IMR-90 (cell line): ENCODE data around the gene CDK8. TPM values are rescaled to one million over a fixed set of nuclear protein-coding genes. Genes with fewer than 3 reads are reported as not detected.

Source experiments
- ATAC-seq: fragments of 200-7000 bp; cut with Tn5 transposase; 2 replicates; pipeline ENCODE4 v1.9.1; 2020; ENCODE audit warnings: low read depth, mild to moderate bottlenecking, moderate library complexity
- BruUV-seq: library from RNA; stranded (reverse); fragments of 400-500 nt; replicated peaks from 2 replicates; lab custom pipeline; 2021; lab: Mats Ljungman, UMichigan
- CTCF ChIA-PET: fragments of 300-600 bp; formaldehyde crosslinking; extraction: SDS; loops from one replicate; lab custom pipeline; 2021; ENCODE audit warnings: antibody characterized with exemption; lab: Yijun Ruan, JAX
- POLR2A ChIA-PET: fragments of 300-600 bp; sonication (Branson Sonifier 250); formaldehyde crosslinking; loops from one replicate; lab custom pipeline; 2022; ENCODE audit warnings: antibody characterized with exemption; ENCODE audit not compliant: unreplicated experiment; lab: Charles Lee
- DNase-seq: peaks from one replicate; pipeline ENCODE4 v3.0.0; 2013
- H2AFZ ChIP-seq: replicated peaks from 2 replicates; pipeline ENCODE3; 2013; ENCODE audit warnings: low read length, mild to moderate bottlenecking; ENCODE audit not compliant: poor library complexity
- H2AK5ac ChIP-seq: 2 replicates; pipeline ENCODE4 v1.6.1; 2013; ENCODE audit warnings: low read depth, low read length, inconsistent platforms
- H2AK9ac ChIP-seq: replicated peaks from 2 replicates; pipeline ENCODE3; 2013; ENCODE audit warnings: mild to moderate bottlenecking, low read depth, low read length, moderate library complexity; ENCODE audit not compliant: poor library complexity
- H2BK120ac ChIP-seq: 2 replicates; pipeline ENCODE4 v1.6.1; 2013; ENCODE audit warnings: low read depth, low read length, inconsistent platforms
- H2BK15ac ChIP-seq: 3 replicates; pipeline ENCODE4 v1.6.1; 2013; ENCODE audit warnings: low read depth, low read length, inconsistent platforms
- H2BK20ac ChIP-seq: 2 replicates; pipeline ENCODE4 v1.6.1; 2013; ENCODE audit warnings: low read depth, mild to moderate bottlenecking, inconsistent platforms, low read length, moderate library complexity
- H2BK5ac ChIP-seq: 2 replicates; pipeline ENCODE4 v1.6.1; 2013; ENCODE audit warnings: mild to moderate bottlenecking, low read depth, low read length, inconsistent platforms; ENCODE audit not compliant: poor library complexity, severe bottlenecking
- H3K14ac ChIP-seq: replicated peaks from 2 replicates; pipeline ENCODE4 v1.6.1; 2013; ENCODE audit warnings: low read depth, low read length, inconsistent platforms
- H3K18ac ChIP-seq: 2 replicates; pipeline ENCODE4 v1.6.1; 2013; ENCODE audit warnings: low read depth, low read length, control low read depth
- H3K23ac ChIP-seq: 2 replicates; pipeline ENCODE4 v1.6.1; 2013; ENCODE audit warnings: low read depth, low read length, inconsistent platforms
- H3K27ac ChIP-seq: 2 replicates; pipeline ENCODE4 v1.5.1; 2013; ENCODE audit warnings: mild to moderate bottlenecking, control low read depth, low read length; ENCODE audit not compliant: insufficient read depth
- H3K27me3 ChIP-seq: 2 replicates; pipeline ENCODE4 v1.6.1; 2013; ENCODE audit warnings: low read length; ENCODE audit not compliant: control insufficient read depth, insufficient read depth
- H3K36me3 ChIP-seq: 2 replicates; pipeline ENCODE4 v1.6.1; 2013; ENCODE audit warnings: low read length, mixed read lengths; ENCODE audit not compliant: control insufficient read depth, insufficient read depth
- H3K4ac ChIP-seq: 2 replicates; pipeline ENCODE4 v1.6.1; 2013; ENCODE audit warnings: low read depth, low read length, inconsistent platforms
- H3K4me1 ChIP-seq: 2 replicates; pipeline ENCODE4 v1.6.1; 2013; ENCODE audit warnings: low read length, mixed read lengths; ENCODE audit not compliant: control insufficient read depth, insufficient read depth
- H3K4me2 ChIP-seq: 2 replicates; pipeline ENCODE4 v1.6.1; 2013; ENCODE audit warnings: low read depth, mild to moderate bottlenecking, control low read depth, low read length, moderate library complexity
- H3K4me3 ChIP-seq: 2 replicates; pipeline ENCODE4 v1.5.1; 2013; ENCODE audit warnings: low read depth, mild to moderate bottlenecking, control low read depth, low read length, moderate library complexity; ENCODE audit not compliant: insufficient read depth
- H3K56ac ChIP-seq: 2 replicates; pipeline ENCODE4 v1.6.1; 2013; ENCODE audit warnings: low read length, inconsistent platforms; ENCODE audit not compliant: insufficient read depth; ENCODE audit errors: extremely low read depth
- H3K79me1 ChIP-seq, 2 experiments: 2 replicates each; pipeline ENCODE4 v1.6.1; 2013; ENCODE audit warnings: low read length in 2 of 2, inconsistent platforms in 1 of 2, low read depth in 1 of 2
- H3K9ac ChIP-seq: 2 replicates; pipeline ENCODE4 v1.6.1; 2013; ENCODE audit warnings: low read depth, low read length, control low read depth
- H3K9me1 ChIP-seq: 2 replicates; pipeline ENCODE4 v1.6.1; 2013; ENCODE audit warnings: low read length, inconsistent platforms; ENCODE audit not compliant: insufficient read depth
- H3K9me3 ChIP-seq: 2 replicates; pipeline ENCODE4 v1.6.1; 2013; ENCODE audit warnings: low read length; ENCODE audit not compliant: control insufficient read depth, insufficient read depth
- H4K20me1 ChIP-seq: 2 replicates; pipeline ENCODE4 v1.6.1; 2013; ENCODE audit warnings: low read length, inconsistent platforms; ENCODE audit not compliant: insufficient read depth
- H4K5ac ChIP-seq: 2 replicates; pipeline ENCODE4 v1.6.1; 2013; ENCODE audit warnings: mild to moderate bottlenecking, low read depth, low read length, control low read depth
- H4K8ac ChIP-seq, 2 experiments: 2 replicates each; pipeline ENCODE4 v1.6.1; 2013; ENCODE audit warnings: low read depth in 2 of 2, low read length in 2 of 2, control low read depth in 1 of 2, inconsistent platforms in 1 of 2
- H4K91ac ChIP-seq: 2 replicates; pipeline ENCODE4 v1.6.1; 2013; ENCODE audit warnings: low read depth, low read length, inconsistent platforms; ENCODE audit not compliant: insufficient read depth
- BHLHE40 ChIP-seq: fragments of 150-350 bp; IDR thresholded peaks from 2 replicates; pipeline ENCODE4 v1.6.1; 2016; ENCODE audit warnings: mild to moderate bottlenecking, low read depth, low read length
- CEBPB ChIP-seq: IDR thresholded peaks from 2 replicates; pipeline ENCODE4 v1.6.1; 2012; ENCODE audit warnings: low read depth, low read length, improper control_type of control experiment
- CHD1 ChIP-seq: IDR thresholded peaks from 2 replicates; pipeline ENCODE4 v1.6.1; 2012; ENCODE audit warnings: low read depth, low read length, improper control_type of control experiment
- FOS ChIP-seq: fragments of 150-350 bp; IDR thresholded peaks from 2 replicates; pipeline ENCODE4 v1.6.1; 2016; ENCODE audit warnings: low read depth, low read length
- MAFK ChIP-seq: IDR thresholded peaks from 2 replicates; pipeline ENCODE4 v1.6.1; 2012; ENCODE audit warnings: low read depth, low read length, improper control_type of control experiment
- MAZ ChIP-seq: IDR thresholded peaks from 2 replicates; pipeline ENCODE4 v1.6.1; 2012; ENCODE audit warnings: low read depth, mild to moderate bottlenecking, low read length, improper control_type of control experiment, moderate library complexity, borderline replicate concordance
- MXI1 ChIP-seq: IDR thresholded peaks from 2 replicates; pipeline ENCODE4 v1.6.1; 2012; ENCODE audit warnings: low read depth, mild to moderate bottlenecking, low read length, moderate library complexity, borderline replicate concordance
- NFE2L2 ChIP-seq: fragments of 150-350 bp; IDR thresholded peaks from 2 replicates; pipeline ENCODE4 v1.6.1; 2016; ENCODE audit warnings: low read depth, mild to moderate bottlenecking, low read length
- POLR2A ChIP-seq: IDR thresholded peaks from 2 replicates; pipeline ENCODE4 v1.6.1; 2012; ENCODE audit warnings: mild to moderate bottlenecking, low read depth, low read length
- RAD21 ChIP-seq: IDR thresholded peaks from 2 replicates; pipeline ENCODE4 v1.6.1; 2012; ENCODE audit warnings: low read length, improper control_type of control experiment
- RCOR1 ChIP-seq: IDR thresholded peaks from 2 replicates; pipeline ENCODE4 v1.6.1; 2012; ENCODE audit warnings: mild to moderate bottlenecking, low read length, improper control_type of control experiment; ENCODE audit not compliant: insufficient replicate concordance
- RFX5 ChIP-seq: IDR thresholded peaks from 2 replicates; pipeline ENCODE4 v1.8.0; 2012; ENCODE audit warnings: low read depth, mild to moderate bottlenecking, low read length, moderate library complexity
- SMC3 ChIP-seq: fragments of 150-350 bp; IDR thresholded peaks from 2 replicates; pipeline ENCODE4 v1.6.1; 2016; ENCODE audit warnings: low read depth, mild to moderate bottlenecking, antibody characterized with exemption, low read length, moderate library complexity
- WGBS, 2 experiments: methylation state at CpG; one replicate each; pipeline versions ENCODE4 v1.1.5 to v1.1.7; 2013; ENCODE audit warnings: missing lambda C conversion rate in 2 of 2; ENCODE audit not compliant: insufficient read length in 1 of 2; ENCODE audit errors: extremely low coverage in 2 of 2; 5-methylcytosine and 5-hydroxymethylcytosine counted together
- dilution Hi-C: fragments of 300-500 bp; cut with HindIII; formaldehyde crosslinking; loops from one replicate; pipeline ENCODE4 v1.14.3; 2018; ENCODE audit warnings: low sequenced_read_pairs; ENCODE audit not compliant: unreplicated experiment
- in situ Hi-C: fragments of 300-500 bp; cut with MboI; formaldehyde crosslinking; loops from 3 replicates; pipeline ENCODE4 v1.14.3; 2019; ENCODE audit warnings: low sequenced_read_pairs, inconsistent platforms, mixed read lengths
- intact Hi-C: fragments of 100-400 bp; cut with micrococcal nuclease; formaldehyde crosslinking; loops from 2 replicates; pipeline ENCODE4 v1.10.0; 2022
- polyA plus RNA-seq, 3 experiments: library from polyadenylated mRNA; depleted of rRNA; stranded (reverse); fragments of >200 nt; gene quantifications; 2 replicates each; pipeline ENCODE4 v1.2.3, GENCODE V29; 2012; ENCODE audit warnings: low replicate concordance in 1 of 3
- total RNA-seq: library from RNA; depleted of rRNA; stranded (reverse); fragments of >200 nt; gene quantifications from 2 replicates; pipeline ENCODE4 v1.2.3, GENCODE V29; 2012
- TF ChIP-seq, protein P1 (sequence below): conservative IDR thresholded peaks from 2 replicates; pipeline ENCODE4 v1.5.1; 2012; ENCODE audit warnings: mild to moderate bottlenecking, low read depth, low read length, improper control_type of control experiment
- TF ChIP-seq, protein P2 (sequence below): fragments of 150-350 bp; IDR thresholded peaks from 2 replicates; pipeline ENCODE4 v1.6.1; 2017; ENCODE audit warnings: mild to moderate bottlenecking, antibody characterized with exemption, low read length, low read depth
- TF ChIP-seq, protein P3 (sequence below): fragments of 150-350 bp; IDR thresholded peaks from 2 replicates; pipeline ENCODE4 v1.6.1; 2016; ENCODE audit warnings: low read depth, mild to moderate bottlenecking, low read length, moderate library complexity, borderline replicate concordance

The CDK8 gene
- total and polyA plus RNA-seq, 2 of the 4 experiments (the other 2 are of a cell fraction): 15.4 to 19.0 TPM

DNA sequence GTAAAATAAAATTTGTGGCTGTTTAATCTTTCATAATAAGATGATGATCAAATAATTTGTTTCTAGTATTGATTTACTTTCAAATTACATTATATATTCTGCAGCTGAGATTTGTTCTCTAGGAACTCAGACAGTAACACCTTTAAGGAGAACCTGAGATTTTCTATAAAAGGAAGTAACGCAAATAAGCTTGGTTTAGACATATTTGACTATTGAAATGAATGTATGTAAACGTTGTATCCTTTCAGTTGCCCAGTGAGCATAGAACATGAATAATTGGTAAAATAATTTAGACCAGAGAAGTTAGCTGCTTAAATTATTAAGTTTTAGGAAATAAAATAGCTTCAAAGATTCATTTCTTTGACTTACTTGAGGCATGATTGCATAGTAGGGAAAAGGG is 3.1 kb downstream of the CDK8 start:
- Histone ChIP-seq H2BK15ac (no peak overlapping the region), H3K27me3 (no peaks in the 10 kb centered on the region), H3K27ac (no peak overlapping the region), H3K79me1 (peaks cover 3 to 38% of the 10 kb centered on the region in 2 experiments; a peak in 3 of 4 replicates), H3K4me2 (no peak overlapping the region), H3K18ac (no peak overlapping the region), H3K56ac (no peak overlapping the region), H3K14ac (no peak overlapping the region), H2AK9ac (no peak overlapping the region), H3K9me1 (peaks cover 5% of the 10 kb centered on the region; the same call in 1 of the 2 replicates), H2BK120ac (no peak overlapping the region), H3K4me3 (no peak overlapping the region), H3K4me1 (no peaks in the 10 kb centered on the region), H3K9me3 (no peaks in the 10 kb centered on the region), H2BK20ac (no peak overlapping the region), H2BK5ac (no peak overlapping the region), H3K36me3 (no peaks in the 10 kb centered on the region), H4K8ac (no peak overlapping the region), H2AFZ (no peak overlapping the region), H3K9ac (no peak overlapping the region), H2AK5ac (no peak overlapping the region), H3K23ac (no peak overlapping the region), H4K20me1 (peaks cover 36% of the 10 kb centered on the region), H4K5ac (no peak overlapping the region), H3K4ac (no peak overlapping the region), H4K91ac (no peak overlapping the region)
- POLR2A ChIA-PET: no interaction called here
- intact Hi-C loops: loop anchor here (5.0 to 10.0 kb wide), 2 partner anchors 110 to 238 kb away; no protein-coding TSS in a partner anchor
- ATAC-seq: no peak
- no peak for DNase-seq
- dilution Hi-C loops: no loop called here
- TF ChIP-seq CHD1 (no peak), FOS (no peak), SMC3 (no peak), MAFK (no peak), MXI1 (no peak), RAD21 (no peak), NFE2L2 (no peak), CEBPB (no peak), RCOR1 (no peak), POLR2A (no peak), RFX5 (no peak), BHLHE40 (no peak), MAZ (no peak)
- TF ChIP-seq, protein P1, sequence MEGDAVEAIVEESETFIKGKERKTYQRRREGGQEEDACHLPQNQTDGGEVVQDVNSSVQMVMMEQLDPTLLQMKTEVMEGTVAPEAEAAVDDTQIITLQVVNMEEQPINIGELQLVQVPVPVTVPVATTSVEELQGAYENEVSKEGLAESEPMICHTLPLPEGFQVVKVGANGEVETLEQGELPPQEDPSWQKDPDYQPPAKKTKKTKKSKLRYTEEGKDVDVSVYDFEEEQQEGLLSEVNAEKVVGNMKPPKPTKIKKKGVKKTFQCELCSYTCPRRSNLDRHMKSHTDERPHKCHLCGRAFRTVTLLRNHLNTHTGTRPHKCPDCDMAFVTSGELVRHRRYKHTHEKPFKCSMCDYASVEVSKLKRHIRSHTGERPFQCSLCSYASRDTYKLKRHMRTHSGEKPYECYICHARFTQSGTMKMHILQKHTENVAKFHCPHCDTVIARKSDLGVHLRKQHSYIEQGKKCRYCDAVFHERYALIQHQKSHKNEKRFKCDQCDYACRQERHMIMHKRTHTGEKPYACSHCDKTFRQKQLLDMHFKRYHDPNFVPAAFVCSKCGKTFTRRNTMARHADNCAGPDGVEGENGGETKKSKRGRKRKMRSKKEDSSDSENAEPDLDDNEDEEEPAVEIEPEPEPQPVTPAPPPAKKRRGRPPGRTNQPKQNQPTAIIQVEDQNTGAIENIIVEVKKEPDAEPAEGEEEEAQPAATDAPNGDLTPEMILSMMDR: no peak
- TF ChIP-seq, protein P2, sequence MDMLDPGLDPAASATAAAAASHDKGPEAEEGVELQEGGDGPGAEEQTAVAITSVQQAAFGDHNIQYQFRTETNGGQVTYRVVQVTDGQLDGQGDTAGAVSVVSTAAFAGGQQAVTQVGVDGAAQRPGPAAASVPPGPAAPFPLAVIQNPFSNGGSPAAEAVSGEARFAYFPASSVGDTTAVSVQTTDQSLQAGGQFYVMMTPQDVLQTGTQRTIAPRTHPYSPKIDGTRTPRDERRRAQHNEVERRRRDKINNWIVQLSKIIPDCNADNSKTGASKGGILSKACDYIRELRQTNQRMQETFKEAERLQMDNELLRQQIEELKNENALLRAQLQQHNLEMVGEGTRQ: no peak
- TF ChIP-seq, protein P3, sequence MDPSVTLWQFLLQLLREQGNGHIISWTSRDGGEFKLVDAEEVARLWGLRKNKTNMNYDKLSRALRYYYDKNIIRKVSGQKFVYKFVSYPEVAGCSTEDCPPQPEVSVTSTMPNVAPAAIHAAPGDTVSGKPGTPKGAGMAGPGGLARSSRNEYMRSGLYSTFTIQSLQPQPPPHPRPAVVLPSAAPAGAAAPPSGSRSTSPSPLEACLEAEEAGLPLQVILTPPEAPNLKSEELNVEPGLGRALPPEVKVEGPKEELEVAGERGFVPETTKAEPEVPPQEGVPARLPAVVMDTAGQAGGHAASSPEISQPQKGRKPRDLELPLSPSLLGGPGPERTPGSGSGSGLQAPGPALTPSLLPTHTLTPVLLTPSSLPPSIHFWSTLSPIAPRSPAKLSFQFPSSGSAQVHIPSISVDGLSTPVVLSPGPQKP: no peak
- in situ Hi-C loops: no loop called here
- WGBS, 2 experiments: 40% methylated on average over 1 of the region's 2 CpGs; no CpG with 5 or more reads in 1 of the 2 experiments
- BruUV-seq: no TSS peak
- CTCF ChIA-PET: no interaction called here
